SK-N-SH (cell line): ENCODE results near the gene CCDC172.

Experiments
- CHD2 ChIP-seq: fragments of 150-350 bp; IDR thresholded peaks from 2 replicates; pipeline ENCODE4 v1.6.1; 2018; ENCODE audit warnings: low read length; ENCODE audit not compliant: partially characterized antibody
- CTCF ChIP-seq: fragments of 200-600 bp; sonication (generic); IDR thresholded peaks from 2 replicates; pipeline ENCODE4 v1.6.1; 2017; ENCODE audit warnings: antibody characterized with exemption, mild to moderate bottlenecking, moderate library complexity
- ELF1 ChIP-seq: IDR thresholded peaks from 2 replicates; pipeline ENCODE4 v1.4.0; 2012
- GABPA ChIP-seq: IDR thresholded peaks from 2 replicates; pipeline ENCODE4 v1.4.0; 2012; ENCODE audit warnings: low read depth, mild to moderate bottlenecking
- GATA2 ChIP-seq: sonication (generic); formaldehyde crosslinking; IDR thresholded peaks from 2 replicates; pipeline ENCODE4 v1.5.0; 2020; ENCODE audit warnings: mild to moderate bottlenecking, missing genetic modification reagents
- JUND ChIP-seq: IDR thresholded peaks from 2 replicates; pipeline ENCODE4 v1.4.0; 2012
- NRF1 ChIP-seq: IDR thresholded peaks from 2 replicates; pipeline ENCODE4 v1.6.1; 2012; ENCODE audit warnings: low read depth, mild to moderate bottlenecking, low read length
- POLR2AphosphoS5 ChIP-seq: IDR thresholded peaks from 2 replicates; pipeline ENCODE4 v1.6.1; 2012; ENCODE audit warnings: low read depth, low read length
- SMC3 ChIP-seq: IDR thresholded peaks from 2 replicates; pipeline ENCODE4 v1.6.1; 2012; ENCODE audit warnings: low read depth, low read length, improper control_type of control experiment
- USF1 ChIP-seq: IDR thresholded peaks from 2 replicates; pipeline ENCODE4 v1.4.0; 2012; ENCODE audit warnings: low read depth, borderline replicate concordance
- TF ChIP-seq, protein P1 (sequence below): IDR thresholded peaks from 2 replicates; pipeline ENCODE4 v1.6.1; 2012; ENCODE audit warnings: mild to moderate bottlenecking, low read depth, low read length, moderate library complexity
- TF ChIP-seq, protein P2 (sequence below): IDR thresholded peaks from 2 replicates; pipeline ENCODE4 v1.4.0; 2012; ENCODE audit warnings: low read depth
- TF ChIP-seq, protein P3 (sequence below): fragments of 150-350 bp; IDR thresholded peaks from 2 replicates; pipeline ENCODE4 v1.6.1; 2017; ENCODE audit warnings: antibody characterized with exemption, low read length, low read depth, borderline replicate concordance

DNA sequence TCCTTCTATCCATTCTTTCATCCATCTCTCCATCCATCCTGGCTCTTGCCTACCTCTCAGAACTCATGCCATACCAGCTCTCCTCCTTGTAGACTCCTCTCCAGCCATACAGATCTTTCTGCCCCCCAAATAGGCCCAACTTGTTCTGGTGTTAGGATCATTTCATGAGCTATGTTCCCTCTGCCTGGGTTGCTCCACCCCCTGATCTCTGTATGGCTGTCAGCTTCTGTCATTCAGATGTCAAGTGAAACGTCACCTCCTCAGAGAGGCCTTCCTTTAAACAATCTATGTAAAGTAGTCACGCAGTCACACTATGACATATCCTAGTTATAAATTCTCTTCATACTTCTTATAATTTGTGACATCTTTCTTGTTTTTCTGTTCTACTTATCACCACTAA is 61.1 kb downstream of the CCDC172 start:
- TF ChIP-seq CTCF (no peak), NRF1 (no peak), GABPA (no peak), CHD2 (no peak), ELF1 (no peak), JUND (no peak), SMC3 (no peak), GATA2 (CRISPR knock-in tag) (no peak), POLR2AphosphoS5 (no peak), USF1 (no peak)
- TF ChIP-seq, protein P1, sequence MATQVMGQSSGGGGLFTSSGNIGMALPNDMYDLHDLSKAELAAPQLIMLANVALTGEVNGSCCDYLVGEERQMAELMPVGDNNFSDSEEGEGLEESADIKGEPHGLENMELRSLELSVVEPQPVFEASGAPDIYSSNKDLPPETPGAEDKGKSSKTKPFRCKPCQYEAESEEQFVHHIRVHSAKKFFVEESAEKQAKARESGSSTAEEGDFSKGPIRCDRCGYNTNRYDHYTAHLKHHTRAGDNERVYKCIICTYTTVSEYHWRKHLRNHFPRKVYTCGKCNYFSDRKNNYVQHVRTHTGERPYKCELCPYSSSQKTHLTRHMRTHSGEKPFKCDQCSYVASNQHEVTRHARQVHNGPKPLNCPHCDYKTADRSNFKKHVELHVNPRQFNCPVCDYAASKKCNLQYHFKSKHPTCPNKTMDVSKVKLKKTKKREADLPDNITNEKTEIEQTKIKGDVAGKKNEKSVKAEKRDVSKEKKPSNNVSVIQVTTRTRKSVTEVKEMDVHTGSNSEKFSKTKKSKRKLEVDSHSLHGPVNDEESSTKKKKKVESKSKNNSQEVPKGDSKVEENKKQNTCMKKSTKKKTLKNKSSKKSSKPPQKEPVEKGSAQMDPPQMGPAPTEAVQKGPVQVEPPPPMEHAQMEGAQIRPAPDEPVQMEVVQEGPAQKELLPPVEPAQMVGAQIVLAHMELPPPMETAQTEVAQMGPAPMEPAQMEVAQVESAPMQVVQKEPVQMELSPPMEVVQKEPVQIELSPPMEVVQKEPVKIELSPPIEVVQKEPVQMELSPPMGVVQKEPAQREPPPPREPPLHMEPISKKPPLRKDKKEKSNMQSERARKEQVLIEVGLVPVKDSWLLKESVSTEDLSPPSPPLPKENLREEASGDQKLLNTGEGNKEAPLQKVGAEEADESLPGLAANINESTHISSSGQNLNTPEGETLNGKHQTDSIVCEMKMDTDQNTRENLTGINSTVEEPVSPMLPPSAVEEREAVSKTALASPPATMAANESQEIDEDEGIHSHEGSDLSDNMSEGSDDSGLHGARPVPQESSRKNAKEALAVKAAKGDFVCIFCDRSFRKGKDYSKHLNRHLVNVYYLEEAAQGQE = no peak
- TF ChIP-seq, protein P2, sequence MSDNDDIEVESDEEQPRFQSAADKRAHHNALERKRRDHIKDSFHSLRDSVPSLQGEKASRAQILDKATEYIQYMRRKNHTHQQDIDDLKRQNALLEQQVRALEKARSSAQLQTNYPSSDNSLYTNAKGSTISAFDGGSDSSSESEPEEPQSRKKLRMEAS = no peak
- TF ChIP-seq, protein P3, sequence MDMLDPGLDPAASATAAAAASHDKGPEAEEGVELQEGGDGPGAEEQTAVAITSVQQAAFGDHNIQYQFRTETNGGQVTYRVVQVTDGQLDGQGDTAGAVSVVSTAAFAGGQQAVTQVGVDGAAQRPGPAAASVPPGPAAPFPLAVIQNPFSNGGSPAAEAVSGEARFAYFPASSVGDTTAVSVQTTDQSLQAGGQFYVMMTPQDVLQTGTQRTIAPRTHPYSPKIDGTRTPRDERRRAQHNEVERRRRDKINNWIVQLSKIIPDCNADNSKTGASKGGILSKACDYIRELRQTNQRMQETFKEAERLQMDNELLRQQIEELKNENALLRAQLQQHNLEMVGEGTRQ = no peak
